Measurements from ENCODE around the gene DOK5.

The DOK5 gene

GRCh38 chr20:54668271-54669039 lies 193.1 kb downstream of the DOK5 start:
- TF ChIP-seq CTCF (IDR thresholded peaks at IDR 0.05; ENCODE audit: insufficient read depth, low read length, poor library complexity, severe bottlenecking): peak; percentile 89
- Histone ChIP-seq H3K27me3 (replicated peaks; ENCODE audit: control insufficient read depth, insufficient read depth, low read length) (no peaks in the 10 kb centered on the region), H3K36me3 (ENCODE audit: control insufficient read depth, insufficient read depth, low read length) (no peaks in the 10 kb centered on the region), H3K4me3 (replicated peaks; ENCODE audit: low read depth, low read length) (no peak overlapping the region)
- DNase-seq (ENCODE audit: extremely low read depth, insufficient read length): peak; percentile 19

GRCh38 chr20:54669040-54669363 lies 193.6 kb downstream of the DOK5 start:
- no peak for TF ChIP-seq CTCF (IDR thresholded peaks at IDR 0.05; ENCODE audit: insufficient read depth, low read length, poor library complexity, severe bottlenecking)
- Histone ChIP-seq H3K36me3 (ENCODE audit: control insufficient read depth, insufficient read depth, low read length) (no peaks in the 10 kb centered on the region), H3K4me3 (replicated peaks; ENCODE audit: low read depth, low read length) (no peak overlapping the region), H3K27me3 (replicated peaks; ENCODE audit: control insufficient read depth, insufficient read depth, low read length) (no peaks in the 10 kb centered on the region)
- no peak for DNase-seq (ENCODE audit: extremely low read depth, insufficient read length)

- no peak for DNase-seq (ENCODE audit: extremely low read depth, insufficient read length)
- no peak for TF ChIP-seq CTCF (IDR thresholded peaks at IDR 0.05; ENCODE audit: insufficient read depth, low read length, poor library complexity, severe bottlenecking)
- Histone ChIP-seq H3K27me3 (replicated peaks; ENCODE audit: control insufficient read depth, insufficient read depth, low read length) (no peaks in the 10 kb centered on the region; the same call in 1 of the 2 replicates), H3K36me3 (ENCODE audit: control insufficient read depth, insufficient read depth, low read length) (no peaks in the 10 kb centered on the region), H3K4me3 (replicated peaks; ENCODE audit: low read depth, low read length) (no peak overlapping the region)
Measured at GRCh38 chr20:54678253-54678652, 202.9 kb downstream of the DOK5 start.

- no peak overlapping the region for H3K4me3 ChIP-seq (replicated peaks; ENCODE audit: low read depth, low read length)
- no peak for DNase-seq (ENCODE audit: extremely low read depth, insufficient read length)
- H3K36me3 ChIP-seq (ENCODE audit: control insufficient read depth, insufficient read depth, low read length): no peaks in the 10 kb centered on the region
- TF ChIP-seq CTCF (IDR thresholded peaks at IDR 0.05; ENCODE audit: insufficient read depth, low read length, poor library complexity, severe bottlenecking): no peak
- H3K27me3 ChIP-seq (replicated peaks; ENCODE audit: control insufficient read depth, insufficient read depth, low read length): no peaks in the 10 kb centered on the region; the same call in 1 of the 2 replicates
Measured at GRCh38 chr20:54680439-54680838, 205.0 kb downstream of the DOK5 start.

- no peak for DNase-seq (ENCODE audit: extremely low read depth, insufficient read length)
- Histone ChIP-seq H3K36me3 (ENCODE audit: control insufficient read depth, insufficient read depth, low read length) (no peaks in the 10 kb centered on the region), H3K27me3 (replicated peaks; ENCODE audit: control insufficient read depth, insufficient read depth, low read length) (no peaks in the 10 kb centered on the region; the same call in 1 of the 2 replicates), H3K4me3 (replicated peaks; ENCODE audit: low read depth, low read length) (no peak overlapping the region)
- peak; percentile 64 for TF ChIP-seq CTCF (IDR thresholded peaks at IDR 0.05; ENCODE audit: insufficient read depth, low read length, poor library complexity, severe bottlenecking)
Measured at GRCh38 chr20:54680872-54681619, 205.7 kb downstream of the DOK5 start.
